Activated CD4-positive, alpha-beta T cell treated with anti-CD3 and anti-CD28 coated beads, Interleukin-10, Interleukin-2, amounts not matched to agents 100 ng/mL and 50 ng/mL, durations not matched to agents 16 hours and 8 hours (primary cell): Measurements from ENCODE around the gene SLC25A11.

Experiments used
- DNase-seq: peaks from one replicate; pipeline ENCODE4 v3.0.0-alpha.2; 2020

Gene SLC25A11

DNA sequence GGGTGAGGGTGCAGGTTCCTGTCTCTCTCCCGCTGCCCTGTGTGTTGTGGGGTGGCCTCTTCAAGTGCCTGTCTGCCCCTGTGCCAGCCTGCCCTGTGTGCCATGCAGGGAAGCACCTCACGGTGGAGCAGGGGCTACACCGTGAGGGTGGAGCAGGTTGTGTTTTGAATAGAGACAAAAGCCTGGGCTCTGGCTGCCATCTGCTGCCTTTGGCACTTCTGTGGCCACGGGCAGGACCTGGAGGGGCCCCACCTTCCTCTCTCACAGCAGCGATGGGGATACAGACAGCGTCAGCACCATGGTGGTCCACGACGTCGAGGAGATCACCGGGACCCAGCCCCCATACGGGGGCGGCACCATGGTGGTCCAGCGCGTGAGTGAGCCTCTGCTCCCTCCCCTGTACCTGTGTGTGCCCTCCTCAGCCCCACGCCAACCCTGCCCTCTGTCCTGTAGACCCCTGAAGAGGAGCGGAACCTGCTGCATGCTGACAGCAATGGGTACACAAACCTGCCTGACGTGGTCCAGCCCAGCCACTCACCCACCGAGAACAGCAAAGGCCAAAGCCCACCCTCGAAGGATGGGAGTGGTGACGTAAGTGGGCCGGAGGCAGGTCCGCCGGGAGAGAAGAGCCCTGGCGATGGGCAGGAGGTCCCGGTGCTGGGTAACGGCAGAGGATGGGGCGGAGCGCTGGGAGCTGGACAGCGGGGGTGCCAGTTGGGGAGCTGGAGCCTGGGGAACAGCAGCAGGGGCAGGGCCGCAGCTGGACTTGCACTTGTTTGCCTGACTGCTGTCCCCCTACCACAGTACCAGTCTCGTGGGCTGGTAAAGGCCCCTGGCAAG is 45.9 kb downstream of the SLC25A11 start:
- no peak for DNase-seq

DNA sequence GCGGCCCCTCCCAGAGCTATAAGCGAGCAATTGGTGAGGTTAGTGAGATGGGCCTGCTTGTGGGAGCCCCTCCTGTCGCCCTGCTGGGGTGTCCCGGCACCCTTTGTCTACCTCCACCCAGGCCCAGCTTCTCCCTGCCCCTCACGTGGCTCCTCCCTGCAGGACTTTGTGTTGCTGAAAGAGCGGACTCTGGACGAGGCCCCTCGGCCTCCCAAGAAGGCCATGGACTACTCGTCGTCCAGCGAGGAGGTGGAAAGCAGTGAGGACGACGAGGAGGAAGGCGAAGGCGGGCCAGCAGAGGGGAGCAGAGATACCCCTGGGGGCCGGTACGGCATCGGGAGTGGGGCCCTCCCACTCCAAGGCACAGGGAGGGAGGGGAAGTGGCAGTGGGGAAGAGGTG is 46.6 kb downstream of the SLC25A11 start:
- DNase-seq: no peak

DNA sequence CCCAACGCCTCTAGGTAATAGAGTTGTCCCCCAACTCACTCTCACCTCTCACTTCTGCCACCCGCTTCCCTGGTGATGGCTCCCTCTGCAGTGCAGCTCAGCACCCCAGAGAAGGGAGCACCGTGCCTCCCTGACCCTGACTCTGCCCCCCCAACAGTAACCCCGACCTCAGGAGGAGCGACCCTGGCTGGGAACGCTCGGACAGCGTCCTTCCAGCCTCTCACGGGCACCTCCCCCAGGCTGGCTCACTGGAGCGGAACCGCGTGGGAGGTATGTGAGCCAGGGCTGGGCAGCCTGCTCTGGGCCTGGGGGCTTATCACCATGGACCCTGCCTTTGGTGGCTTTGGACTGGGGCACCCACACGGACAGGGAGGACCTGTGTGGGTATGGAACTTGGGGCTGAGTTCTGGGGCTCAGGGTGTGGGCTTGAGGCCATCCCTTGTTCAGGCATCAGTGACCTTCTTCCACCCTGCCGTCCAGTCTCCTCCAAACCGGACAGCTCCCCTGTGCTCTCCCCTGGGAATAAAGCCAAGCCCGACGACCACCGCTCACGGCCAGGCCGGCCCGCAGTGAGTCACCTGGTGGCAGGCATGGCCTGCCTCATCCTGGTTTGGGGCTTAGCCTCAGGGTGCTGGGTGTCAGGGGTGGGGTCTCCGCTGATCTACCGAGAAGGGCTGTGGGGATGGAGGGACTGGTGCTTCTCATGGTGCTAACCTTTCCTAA is 47.2 kb downstream of the SLC25A11 start:
- DNase-seq: no peak

DNA sequence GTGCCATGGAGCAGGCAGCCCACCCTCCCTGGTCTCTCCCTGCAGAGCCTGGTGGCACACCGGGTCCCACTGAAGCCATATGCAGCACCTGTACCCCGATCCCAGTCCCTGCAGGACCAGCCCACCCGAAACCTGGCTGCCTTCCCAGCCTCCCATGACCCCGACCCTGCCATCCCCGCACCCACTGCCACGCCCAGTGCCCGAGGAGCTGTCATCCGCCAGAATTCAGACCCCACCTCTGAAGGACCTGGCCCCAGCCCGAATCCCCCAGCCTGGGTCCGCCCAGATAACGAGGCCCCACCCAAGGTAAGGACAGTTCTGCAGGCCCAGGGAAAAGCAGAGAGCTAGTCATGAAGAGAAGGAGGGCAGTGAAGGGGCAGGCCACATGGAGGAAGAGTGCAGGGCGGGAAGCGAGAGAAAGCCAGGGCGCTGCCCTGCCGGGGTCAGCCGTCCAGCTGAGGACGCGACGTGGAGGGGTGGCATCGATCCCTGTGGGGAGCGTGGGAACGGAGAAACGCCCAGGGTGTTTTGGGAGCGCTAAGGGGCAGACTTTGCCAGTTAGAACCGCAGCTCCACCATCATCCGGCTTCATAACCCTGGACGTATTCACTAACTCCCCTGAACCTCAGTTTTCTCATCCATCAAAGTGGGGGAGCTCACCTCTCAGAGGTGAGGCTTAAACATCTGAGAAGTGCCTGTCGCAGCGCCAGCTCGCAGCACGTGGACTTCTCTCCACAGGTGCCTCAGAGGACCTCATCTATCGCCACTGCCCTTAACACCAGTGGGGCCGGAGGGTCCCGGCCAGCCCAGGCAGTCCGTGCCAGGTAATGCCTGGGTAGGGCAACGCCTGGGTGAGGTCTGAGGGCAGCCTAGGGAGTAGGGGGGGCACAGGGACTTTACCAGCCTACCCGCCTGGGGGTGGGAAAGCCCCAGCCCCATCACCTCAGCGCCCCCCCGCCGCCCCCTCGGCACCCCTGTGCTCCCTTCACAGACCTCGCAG is 48.1 kb downstream of the SLC25A11 start:
- no peak for DNase-seq

DNA sequence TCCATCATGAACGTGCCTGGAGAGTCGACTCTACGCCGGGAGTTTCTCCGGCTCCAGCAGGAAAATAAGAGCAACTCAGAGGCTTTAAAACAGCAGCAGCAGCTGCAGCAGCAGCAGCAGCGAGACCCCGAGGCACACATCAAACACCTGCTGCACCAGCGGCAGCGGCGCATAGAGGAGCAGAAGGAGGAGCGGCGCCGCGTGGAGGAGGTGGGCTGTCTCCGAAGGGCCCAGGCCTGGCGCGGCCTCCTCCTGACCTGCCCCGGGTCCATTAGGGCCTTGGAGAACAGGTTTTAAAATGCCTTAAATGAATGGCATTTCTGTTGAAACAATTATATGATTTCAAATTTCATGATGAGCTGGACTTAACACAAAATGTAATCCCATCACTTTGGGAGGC is 52.3 kb downstream of the SLC25A11 start:
- DNase-seq: no peak
